ENCODE results near the gene GALNT1. TPM values are rescaled to one million over a fixed set of nuclear protein-coding genes. Genes with fewer than 3 reads are reported as not detected.

Gene GALNT1
- polyA plus RNA-seq, 1 donor (not counting 4 experiments of a cell fraction or from before 2014, with no cell fraction given), result 69.4 TPM

DNA sequence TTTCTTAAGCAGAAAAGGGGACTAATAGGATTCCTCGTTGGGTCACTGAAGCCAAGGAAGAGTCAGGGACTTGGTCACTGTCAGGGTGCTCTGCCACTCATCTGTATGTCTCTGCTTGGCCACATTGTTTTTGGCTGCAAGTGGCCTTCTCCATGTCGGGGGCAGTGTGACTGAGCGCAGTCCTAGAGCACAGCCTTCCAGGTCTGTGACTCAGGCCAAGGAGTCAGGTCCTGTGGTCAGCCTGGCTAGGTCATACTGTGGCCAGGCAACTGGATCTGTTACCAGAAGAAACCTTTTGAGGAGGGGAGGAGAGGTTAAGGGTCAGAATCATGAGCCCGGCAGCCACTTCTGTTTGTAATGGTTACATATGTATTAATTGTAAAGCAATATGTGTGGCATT lies 61.3 kb downstream of the GALNT1 start:
- no peaks in the 10 kb centered on the region for H3K9me3 ChIP-seq (ENCODE audit: control insufficient read depth, low read depth, low read length)
- H3K9me1 ChIP-seq (ENCODE audit: control insufficient read depth, extremely low read depth, insufficient read depth, low read length), result no peaks in the 10 kb centered on the region
- H3K4me1 ChIP-seq (ENCODE audit: control insufficient read depth, extremely low read depth, insufficient read depth, low read length), result no peaks in the 10 kb centered on the region
- no peak overlapping the region for H3K27ac ChIP-seq (ENCODE audit: control insufficient read depth, insufficient read depth, low read length)
- TF ChIP-seq, protein P1, sequence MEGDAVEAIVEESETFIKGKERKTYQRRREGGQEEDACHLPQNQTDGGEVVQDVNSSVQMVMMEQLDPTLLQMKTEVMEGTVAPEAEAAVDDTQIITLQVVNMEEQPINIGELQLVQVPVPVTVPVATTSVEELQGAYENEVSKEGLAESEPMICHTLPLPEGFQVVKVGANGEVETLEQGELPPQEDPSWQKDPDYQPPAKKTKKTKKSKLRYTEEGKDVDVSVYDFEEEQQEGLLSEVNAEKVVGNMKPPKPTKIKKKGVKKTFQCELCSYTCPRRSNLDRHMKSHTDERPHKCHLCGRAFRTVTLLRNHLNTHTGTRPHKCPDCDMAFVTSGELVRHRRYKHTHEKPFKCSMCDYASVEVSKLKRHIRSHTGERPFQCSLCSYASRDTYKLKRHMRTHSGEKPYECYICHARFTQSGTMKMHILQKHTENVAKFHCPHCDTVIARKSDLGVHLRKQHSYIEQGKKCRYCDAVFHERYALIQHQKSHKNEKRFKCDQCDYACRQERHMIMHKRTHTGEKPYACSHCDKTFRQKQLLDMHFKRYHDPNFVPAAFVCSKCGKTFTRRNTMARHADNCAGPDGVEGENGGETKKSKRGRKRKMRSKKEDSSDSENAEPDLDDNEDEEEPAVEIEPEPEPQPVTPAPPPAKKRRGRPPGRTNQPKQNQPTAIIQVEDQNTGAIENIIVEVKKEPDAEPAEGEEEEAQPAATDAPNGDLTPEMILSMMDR (optimal IDR thresholded peaks at IDR 0.05 in 1 of 3, IDR thresholded peaks at IDR 0.05 in 1 of 3, conservative IDR thresholded peaks at IDR 0.05 in 1 of 3; ENCODE audit: extremely low read depth in 1 of 3, insufficient read depth in 2 of 3, low read length in 3 of 3), result no peak
- no peak for TF ChIP-seq EZH2 (IDR thresholded peaks at IDR 0.05; ENCODE audit: low read length)
- H3K27me3 ChIP-seq (ENCODE audit: control insufficient read depth, extremely low read depth, insufficient read depth, low read length), result no peaks in the 10 kb centered on the region
- FAIRE-seq (no peak), DNase-seq (ENCODE audit: low read depth, low spot score) (no peak)
- H4K20me1 ChIP-seq (ENCODE audit: control insufficient read depth, extremely low read depth, insufficient read depth, low read length), result no peaks in the 10 kb centered on the region
- peaks cover 2% of the 10 kb centered on the region for H3K79me2 ChIP-seq (ENCODE audit: control insufficient read depth, insufficient read depth, low read length)
- dilution Hi-C loops (cut with MboI; ENCODE audit: extremely low pct_ligation_motif_present, low sequenced_read_pairs), result no loop called here
- H2AFZ ChIP-seq (ENCODE audit: control insufficient read depth, low read length), result no peak overlapping the region
- H3K4me3 ChIP-seq (ENCODE audit: control insufficient read depth in 2 of 3, extremely low read depth in 1 of 3, insufficient read depth in 2 of 3, low read depth in 1 of 3, low read length in 3 of 3), result no peak overlapping the region
- no peak overlapping the region for H3K9ac ChIP-seq (ENCODE audit: control insufficient read depth, extremely low read depth, insufficient read depth, low read length)
- H3K36me3 ChIP-seq (ENCODE audit: control insufficient read depth in 2 of 2, extremely low read depth in 1 of 2, insufficient read depth in 2 of 2, low read length in 2 of 2), result peaks cover 0 to 1% of the 10 kb centered on the region in 2 experiments
- no peak overlapping the region for H3K4me2 ChIP-seq (ENCODE audit: control insufficient read depth, extremely low read depth, insufficient read depth, low read depth, low read length)

DNA sequence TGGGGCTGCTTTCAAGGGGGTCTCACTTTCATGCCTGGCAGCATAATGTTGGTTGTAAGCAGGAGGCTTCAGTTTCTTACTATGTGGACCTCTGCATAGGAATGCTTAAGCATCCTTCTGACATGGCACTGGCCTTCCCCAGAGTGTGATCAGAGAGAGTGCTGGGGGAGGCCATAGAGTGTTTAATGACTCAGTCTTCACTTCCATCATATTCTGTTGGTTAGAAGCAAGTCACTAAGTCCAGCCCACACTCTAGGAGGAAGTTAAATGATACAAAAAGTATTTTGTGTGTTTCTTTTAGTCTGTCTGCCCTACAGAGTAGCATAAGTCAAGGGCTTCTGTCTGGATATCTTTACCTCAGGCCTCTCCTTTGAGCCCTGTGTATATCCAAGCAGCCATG lies 64.9 kb downstream of the GALNT1 start:
- Histone ChIP-seq H3K9me1 (ENCODE audit: control insufficient read depth, extremely low read depth, insufficient read depth, low read length) (no peaks in the 10 kb centered on the region), H3K4me3 (ENCODE audit: control insufficient read depth in 2 of 3, extremely low read depth in 1 of 3, insufficient read depth in 2 of 3, low read depth in 1 of 3, low read length in 3 of 3) (no peak overlapping the region), H2AFZ (ENCODE audit: control insufficient read depth, low read length) (no peak overlapping the region), H3K36me3 (ENCODE audit: control insufficient read depth in 2 of 2, extremely low read depth in 1 of 2, insufficient read depth in 2 of 2, low read length in 2 of 2) (peaks cover 0 to 1% of the 10 kb centered on the region in 2 experiments), H4K20me1 (ENCODE audit: control insufficient read depth, extremely low read depth, insufficient read depth, low read length) (no peaks in the 10 kb centered on the region), H3K79me2 (ENCODE audit: control insufficient read depth, insufficient read depth, low read length) (peaks cover 6% of the 10 kb centered on the region), H3K27ac (ENCODE audit: control insufficient read depth, insufficient read depth, low read length) (no peak overlapping the region), H3K27me3 (ENCODE audit: control insufficient read depth, extremely low read depth, insufficient read depth, low read length) (no peaks in the 10 kb centered on the region), H3K4me1 (ENCODE audit: control insufficient read depth, extremely low read depth, insufficient read depth, low read length) (no peaks in the 10 kb centered on the region), H3K4me2 (ENCODE audit: control insufficient read depth, extremely low read depth, insufficient read depth, low read depth, low read length) (no peak overlapping the region), H3K9ac (ENCODE audit: control insufficient read depth, extremely low read depth, insufficient read depth, low read length) (no peak overlapping the region), H3K9me3 (ENCODE audit: control insufficient read depth, low read depth, low read length) (no peaks in the 10 kb centered on the region)
- no peak for DNase-seq (ENCODE audit: low read depth, low spot score)
- FAIRE-seq, result no peak
- dilution Hi-C loops (cut with MboI; ENCODE audit: extremely low pct_ligation_motif_present, low sequenced_read_pairs), result no loop called here
- no peak for TF ChIP-seq EZH2 (IDR thresholded peaks at IDR 0.05; ENCODE audit: low read length)

Measured in keratinocyte (primary cell).